ENCODE results near the gene DUSP22.

Gene DUSP22

DNA sequence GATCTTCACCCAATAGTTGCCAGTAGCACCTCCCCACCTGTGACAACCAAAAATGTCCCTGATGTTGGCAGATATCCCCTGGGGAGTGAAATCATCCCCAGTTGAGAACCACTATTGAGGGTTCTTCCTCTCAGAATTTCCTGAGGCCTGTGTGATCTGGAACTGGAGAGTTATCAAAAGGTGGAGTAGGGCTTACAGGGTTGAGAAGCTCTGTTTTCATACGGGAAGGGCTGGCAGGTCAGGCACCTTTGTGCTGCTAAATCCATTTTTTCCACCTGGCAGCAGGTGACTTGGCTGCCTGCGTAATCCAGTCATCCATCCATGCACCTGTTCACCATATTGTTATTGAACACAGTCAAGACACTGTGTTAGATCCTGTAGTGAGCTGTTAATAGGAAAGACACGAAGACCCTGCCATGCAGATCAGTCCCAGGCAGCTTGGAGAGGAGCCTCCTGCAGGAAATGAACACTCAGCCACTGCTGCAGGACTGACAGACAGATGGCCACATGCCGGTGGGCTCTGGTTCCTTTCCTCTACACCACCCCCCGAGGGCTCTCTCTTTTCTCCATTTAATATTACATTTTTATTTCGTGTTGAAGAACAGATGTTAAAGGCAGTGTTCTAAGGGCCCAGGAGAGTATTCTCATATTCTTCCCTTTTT, 5.4 kb downstream of the DUSP22 start:
- no peak for DNase-seq

DNA sequence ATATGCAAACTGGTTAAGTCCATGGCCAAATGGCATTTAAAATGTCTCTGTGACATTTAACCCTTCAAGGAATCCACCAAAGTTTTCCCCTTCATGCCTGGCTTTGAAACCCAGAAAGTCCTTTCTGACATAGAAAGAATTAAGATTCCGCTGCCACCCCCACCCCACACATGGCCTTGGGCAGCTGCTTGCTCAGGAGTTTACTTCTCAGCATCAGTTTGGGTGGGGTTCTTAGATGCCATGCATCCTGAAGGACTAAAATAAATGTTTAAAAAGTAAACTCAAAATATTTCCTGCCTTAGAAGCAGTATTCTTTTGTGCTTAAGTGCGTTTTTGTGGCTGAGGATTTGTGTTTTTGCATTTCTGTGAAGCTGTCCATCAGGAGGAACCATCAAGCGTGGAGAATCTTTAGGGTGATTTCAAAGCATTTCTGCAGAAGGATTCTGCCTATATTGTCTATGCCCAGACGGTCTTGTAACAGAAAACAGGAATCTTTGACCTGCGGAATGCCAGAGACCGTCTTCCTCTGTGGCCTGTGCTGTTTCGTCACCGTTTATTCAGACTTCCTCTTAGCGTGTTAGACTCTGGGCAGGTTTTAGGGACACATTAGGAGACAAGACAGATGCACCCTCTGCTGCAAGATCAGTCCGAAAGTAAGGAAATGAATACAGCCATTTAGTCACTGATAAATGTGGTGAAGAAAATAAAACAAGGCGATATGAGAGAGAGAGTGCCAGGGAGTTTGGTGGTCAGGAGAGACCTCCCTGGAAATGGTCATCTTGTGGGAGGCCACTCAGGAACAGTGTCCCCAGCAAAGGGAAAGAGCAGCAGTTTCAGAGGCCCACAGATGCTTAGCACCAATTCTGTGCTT, 6.2 kb downstream of the DUSP22 start:
- no peak for DNase-seq

DNA sequence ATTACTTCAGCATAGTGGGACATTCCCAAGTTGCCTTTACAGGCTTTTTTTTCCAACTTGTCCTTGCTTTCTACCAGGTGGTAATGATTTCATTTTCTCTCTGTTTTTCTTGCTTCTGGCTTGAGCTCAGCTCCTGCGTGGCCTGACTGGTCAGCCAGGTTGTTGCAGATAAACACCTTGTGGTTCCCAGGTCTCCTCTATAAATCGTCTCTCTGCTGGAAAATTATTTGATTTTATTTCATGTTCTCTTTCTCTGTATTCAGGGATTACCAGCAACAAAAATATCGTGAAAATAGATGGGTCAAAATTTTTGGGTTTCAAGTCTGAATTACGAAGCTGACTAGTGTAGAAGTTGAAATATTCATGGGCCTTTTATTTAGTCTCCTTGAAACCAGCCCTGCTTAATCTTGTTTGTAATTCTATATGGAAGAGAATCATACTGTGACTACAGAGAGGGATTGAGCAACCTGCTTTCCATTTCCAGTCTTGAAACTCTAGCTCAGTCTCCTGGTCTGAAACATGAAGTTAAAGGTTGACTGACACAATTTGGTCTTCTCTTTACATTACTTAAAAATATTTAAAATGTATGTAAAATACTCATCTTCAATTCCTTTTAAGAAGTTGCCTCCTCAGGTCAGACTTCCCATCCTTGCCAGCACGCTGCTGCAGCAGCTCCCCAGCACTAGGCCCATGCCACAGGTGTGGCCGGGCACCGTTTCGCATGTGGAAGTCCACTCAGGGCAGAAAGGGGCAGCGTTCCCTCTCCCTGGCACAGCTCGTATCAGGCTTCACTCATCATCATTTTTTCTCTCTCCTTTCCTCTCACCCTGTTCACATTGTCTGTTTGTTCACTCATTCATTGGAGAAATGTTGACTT, 7.1 kb downstream of the DUSP22 start:
- DNase-seq = no peak

DNA sequence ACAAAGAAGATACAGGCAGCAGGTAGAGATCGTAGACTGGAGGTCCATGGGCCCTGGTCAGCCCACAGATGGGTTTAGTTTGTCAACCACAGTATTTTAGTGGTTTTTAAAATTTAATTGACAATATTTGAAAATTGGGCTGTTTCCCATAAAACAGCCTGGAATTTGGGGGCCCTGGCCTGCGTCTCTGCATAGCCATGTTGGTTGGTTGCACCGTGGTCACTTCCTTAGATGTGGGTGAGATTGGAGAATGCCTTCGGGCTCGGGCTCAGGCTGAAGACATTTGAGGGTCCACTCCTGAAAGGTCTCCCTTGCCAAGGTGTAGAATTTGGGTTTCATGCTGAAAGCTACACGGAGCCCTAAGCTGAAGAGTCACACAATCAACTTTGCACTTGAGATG, 7.7 kb downstream of the DUSP22 start:
- DNase-seq = no peak

DNA sequence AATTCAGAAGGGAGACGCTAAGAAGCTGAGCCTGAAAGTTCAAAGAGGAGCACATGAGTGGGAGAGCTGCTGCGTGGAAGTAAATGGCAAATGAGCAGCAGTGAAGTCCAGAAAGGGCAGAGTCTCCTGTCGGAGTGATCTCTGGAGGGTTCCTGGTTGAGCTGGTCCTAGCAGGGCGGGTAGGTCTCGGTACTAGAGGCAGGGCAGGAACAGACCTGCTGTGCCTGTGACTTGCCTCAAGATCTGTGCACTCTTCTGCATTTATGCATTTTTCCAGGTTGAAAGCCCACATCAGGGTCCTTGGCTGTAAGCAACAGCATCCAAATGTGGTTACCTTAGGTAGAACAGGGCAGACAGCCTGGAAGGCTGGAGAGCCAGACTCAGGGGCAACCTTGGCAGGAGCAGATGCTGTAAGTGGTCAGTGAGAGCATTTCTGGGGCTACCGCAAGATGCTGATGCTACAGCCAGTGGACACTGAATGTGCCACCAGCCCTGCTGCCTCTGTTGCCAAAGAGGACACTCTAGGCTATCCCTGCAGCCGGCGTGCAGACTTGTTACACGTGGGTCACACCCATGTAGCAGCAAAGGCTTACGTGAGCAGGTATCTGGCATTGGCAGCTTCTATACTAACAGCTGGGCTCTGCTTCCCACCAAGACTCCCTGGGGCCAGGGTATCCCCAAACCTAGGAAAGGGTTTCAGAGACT, 8.4 kb downstream of the DUSP22 start:
- no peak for DNase-seq

DNA sequence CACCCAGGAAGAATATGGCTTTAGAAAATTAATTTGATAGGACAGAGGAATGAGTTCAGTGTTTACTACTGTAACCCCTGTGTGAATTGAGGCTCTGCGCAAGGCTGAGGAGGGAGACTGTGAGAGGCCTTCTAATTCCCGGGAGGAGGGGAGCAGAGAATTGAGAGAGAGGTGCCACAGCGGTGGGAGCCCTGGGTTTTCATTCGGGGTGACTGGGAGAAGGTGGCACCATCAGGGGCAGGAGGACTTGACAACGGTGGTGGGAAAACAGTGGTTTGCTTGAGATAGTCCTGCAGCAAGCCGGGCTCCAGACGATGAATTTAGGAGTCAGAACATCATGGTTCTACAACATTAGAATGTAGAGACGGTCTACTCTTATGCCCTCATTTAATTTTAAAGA, 9.2 kb downstream of the DUSP22 start:
- no peak for DNase-seq

DNA sequence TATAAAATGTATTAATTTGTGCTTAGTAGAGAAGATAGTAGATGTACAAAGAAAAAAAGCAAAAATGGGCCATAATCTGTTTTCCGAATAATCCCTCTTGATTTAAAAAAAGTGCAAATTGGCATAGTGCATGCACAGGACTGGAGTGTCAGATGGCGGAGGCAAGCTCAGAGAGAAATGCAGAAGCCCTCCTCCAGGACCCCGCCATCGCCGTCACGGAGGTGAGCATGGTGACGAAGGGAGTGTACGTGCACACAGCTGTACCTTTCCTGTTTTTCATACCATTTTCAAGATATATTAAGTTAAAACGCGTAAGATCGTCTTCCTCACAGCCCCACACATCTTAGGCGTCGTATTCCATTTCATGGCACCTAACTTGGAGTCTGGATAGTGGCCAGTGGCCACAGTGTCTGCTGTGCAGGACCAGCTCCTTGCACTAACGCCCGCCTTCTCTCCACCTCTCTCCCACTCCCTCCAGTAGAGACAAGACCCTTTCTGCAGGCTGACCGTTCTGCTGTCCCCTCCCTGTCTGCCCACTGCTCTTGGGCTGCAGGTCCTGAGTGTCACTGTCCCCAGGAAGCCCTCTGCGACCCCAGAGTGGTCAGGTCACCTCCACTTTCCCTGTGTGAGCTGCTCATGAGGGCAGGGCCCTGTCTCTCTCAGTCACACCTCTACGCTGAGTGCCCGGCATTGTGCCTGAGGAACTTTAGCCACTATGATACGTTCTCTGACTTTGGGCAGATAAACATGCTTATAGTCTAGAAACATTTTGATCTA, 9.8 kb downstream of the DUSP22 start:
- DNase-seq = no peak

DNA sequence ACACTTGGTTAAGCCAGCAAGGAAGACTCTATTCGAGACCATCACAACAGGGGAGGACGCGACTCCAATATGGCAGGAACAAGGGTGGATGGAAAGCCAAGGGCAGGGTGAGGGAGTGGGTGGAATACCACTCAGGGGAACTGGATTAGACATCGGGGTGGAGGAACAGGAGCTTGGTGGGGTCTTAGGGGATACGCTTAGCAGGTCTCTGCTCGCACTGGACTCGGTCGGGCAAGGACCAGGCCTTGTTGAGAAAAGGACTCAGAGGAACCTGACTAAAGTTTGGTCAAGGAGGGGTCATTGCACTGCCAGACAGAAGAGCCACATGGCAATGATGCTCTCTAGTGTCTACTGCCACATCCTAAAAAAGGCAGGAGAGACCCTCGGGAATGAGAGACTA, 10.5 kb downstream of the DUSP22 start:
- DNase-seq = no peak

DNA sequence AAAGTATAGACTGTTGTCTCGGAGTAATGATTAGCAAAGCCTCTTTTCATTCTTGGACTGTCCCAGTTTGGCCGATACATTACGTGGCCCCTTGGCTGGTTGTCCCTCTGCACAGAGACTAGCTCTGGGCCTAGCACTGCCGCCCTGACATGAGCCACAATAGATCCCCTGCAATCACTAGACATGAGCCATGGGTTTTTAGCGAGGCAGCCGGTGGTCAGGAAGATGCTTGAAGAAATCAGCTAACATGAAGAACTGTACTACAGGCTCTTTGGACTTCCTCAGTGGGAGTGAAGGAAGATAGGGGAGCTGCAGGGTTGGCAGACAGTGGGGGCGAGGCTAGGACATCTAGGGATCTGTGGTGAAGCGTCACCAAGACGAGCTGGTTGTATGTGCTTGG, 11.0 kb downstream of the DUSP22 start:
- no peak for DNase-seq

DNA sequence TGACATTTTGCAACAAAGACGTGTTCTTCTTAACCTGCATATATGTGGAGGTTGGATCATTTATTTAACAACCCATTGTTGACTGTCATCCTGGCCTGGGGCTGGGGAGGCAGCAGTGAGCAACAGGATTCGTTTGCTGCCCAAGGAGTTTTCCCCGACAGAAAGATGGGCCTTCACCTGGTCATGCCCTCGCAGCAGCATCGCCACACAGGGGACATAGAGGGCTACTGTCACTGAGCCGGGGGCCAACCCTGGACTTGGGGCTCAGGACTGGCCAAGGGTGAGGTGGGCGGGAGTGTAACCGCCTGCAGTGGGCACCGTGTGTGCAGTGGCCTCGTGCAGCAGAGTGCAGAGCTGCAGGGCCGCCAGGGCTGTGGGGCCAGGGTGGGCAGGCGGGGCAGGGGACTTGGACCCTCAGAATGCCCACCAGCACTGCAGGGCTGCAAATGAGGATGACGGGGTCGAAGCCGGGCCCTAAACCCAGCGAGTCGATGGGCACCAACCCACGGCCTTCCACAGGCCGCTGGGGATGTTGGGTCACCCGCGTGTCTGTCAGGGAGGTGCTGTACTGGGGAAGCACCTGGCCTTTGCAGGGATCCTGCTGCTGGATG, 11.8 kb downstream of the DUSP22 start:
- DNase-seq = no peak

DNA sequence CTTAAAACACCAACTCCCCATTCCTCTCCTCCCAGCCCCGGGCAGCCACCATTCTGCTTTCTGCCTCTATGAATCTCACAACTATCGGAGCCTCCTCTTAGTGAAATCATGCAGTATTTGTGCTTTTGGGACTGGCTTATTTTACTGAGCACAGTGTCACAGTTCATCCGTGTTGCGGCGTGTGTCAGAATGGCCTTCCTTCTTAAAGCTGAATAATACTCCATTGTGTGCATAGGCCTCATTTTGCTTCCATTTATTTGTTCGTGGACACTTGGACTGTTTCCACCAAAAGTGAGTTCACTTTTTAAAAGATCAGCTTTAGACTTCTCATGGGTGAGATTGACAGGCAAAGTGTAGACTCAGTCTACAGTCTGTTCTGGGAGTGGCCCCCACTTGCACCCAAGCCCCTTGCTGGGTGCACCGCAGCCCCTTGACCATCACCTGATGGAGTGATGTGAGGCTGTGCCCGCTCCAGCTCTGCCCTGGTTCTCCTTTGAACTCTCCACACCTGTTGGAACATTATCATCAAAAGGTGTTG, 12.6 kb downstream of the DUSP22 start:
- DNase-seq = no peak

DNA sequence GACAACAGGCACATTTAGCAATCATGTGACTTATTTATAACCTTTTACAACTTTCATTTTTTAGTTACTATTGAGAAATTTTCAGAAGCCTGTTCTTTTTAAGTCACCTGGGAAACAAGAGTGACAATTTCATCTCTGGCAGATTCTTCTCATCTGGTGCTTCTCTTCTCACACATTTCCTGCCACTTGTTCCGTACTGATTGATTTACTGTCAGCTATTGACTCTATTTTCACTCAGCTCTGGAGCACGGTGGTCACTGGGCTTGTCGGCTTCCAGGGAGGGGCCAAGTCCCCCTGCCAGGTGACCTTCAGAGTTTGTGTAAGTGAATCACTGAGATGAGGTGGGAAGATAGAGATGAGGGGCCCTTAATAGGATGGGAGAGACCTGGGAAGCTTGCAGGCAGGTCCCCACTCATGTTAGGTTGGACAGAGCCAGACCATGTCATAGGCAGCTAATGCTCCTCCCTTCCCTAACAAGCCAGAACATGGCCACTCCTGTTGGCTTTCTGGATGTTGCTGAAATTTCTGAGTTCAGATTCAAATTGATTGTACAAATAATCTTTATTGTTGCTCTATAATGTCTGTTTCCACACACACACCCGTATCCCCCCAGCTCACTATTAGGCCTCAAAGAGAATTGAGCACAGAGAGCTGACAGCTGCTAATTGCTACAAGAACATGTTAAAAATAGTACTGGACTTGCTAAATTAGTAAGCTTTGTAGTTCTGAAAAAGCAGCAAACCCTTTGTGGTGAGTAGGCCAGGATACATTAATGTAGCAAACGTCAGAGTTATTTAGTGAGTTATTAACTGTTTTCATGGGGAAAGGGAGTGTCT, 13.3 kb downstream of the DUSP22 start:
- no peak for DNase-seq

DNA sequence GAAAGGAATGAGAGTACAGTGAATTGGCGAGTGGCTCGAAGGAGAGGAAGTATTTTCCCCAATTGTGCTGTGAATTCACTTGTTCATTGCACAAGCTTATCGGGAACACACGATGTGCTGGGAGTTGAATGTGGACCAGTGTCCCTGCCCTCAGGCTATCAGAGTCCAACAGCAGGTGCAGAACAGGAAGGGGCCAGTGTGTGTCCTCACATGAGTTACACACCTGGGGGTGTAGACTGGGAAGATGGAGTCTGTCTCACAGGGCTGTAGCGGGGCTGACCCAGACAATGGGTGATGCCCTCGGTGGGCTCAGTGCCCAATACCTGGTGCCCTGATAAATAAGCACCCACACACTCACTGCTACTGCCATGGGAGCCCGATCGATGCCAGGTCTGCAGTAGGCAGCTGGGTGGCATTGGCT, 14.4 kb downstream of the DUSP22 start:
- DNase-seq = no peak

DNA sequence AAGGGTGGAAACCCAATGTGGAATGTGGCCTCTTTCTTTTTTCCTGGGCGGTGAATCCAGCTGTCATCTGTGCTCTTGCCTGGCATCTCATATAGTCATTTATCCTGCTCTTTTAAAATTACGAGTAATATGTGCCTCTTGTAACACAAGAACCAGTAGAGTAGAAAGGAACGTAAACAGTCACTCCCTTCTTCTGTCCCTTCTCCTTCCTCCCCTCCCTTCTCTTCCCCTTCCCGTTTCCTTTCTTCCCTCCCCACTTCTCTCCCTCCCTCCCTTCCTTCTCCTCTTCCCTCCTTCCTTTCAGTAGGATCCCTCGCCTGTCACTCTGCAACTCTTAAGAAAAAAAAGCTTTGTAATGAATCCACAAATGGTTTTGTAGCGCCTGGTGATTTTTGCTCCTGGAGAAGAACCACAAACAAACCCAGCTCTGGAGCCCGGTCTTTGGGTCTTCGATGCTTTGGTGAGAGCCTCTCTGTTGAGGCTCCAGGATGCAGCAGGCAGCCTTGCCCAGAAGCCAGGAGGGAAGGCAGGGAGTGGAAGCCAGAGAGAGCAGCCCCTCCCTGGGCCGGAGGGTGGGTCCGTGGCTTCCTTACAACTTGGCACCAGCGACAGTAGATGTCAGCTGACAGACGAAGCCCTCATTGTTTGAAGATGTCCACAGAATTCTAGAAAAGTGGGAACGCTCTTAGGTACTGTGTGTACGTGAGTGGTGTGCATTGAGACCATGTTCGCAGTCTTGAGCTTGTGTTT, 15.0 kb downstream of the DUSP22 start:
- DNase-seq = no peak

DNA sequence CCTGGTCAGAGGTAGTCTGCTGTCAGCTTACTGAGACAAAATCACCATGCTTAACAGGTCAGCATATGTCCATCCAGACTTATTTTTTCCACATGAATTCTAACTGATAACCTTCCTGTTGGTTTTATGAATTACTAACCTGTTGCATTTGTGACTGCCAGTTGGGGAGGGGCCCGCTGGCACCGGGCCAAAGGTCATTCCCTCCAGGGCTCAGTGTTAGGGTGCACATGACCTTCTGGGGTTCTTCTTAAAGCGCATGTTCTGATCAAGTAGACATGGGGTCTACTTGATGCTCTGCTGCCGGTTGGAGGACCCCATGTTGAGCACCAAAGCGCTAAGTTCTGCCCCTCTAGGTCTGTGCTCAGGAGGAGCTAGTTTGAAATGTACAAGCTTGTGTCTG, 15.6 kb downstream of the DUSP22 start:
- DNase-seq = no peak

DNA sequence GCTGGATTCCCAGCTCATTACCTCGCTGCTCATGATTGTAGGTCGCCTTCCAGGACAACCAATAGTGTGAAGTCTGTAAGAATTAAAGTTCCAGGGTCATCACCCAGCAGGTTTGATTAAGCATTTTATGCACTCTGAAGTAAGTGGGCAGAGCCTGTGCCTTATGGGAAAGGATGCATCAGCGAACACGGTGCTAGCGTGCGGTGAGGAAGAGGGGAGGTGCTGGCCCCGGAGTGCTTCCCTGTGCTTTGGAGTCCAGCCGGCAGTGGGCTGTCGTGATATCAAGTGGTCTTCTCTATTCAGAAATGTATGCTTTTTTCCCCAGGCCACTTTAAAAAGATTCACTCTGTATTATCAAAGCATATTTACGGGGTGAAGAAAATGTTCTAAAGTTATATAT, 16.0 kb downstream of the DUSP22 start:
- DNase-seq = no peak

DNA sequence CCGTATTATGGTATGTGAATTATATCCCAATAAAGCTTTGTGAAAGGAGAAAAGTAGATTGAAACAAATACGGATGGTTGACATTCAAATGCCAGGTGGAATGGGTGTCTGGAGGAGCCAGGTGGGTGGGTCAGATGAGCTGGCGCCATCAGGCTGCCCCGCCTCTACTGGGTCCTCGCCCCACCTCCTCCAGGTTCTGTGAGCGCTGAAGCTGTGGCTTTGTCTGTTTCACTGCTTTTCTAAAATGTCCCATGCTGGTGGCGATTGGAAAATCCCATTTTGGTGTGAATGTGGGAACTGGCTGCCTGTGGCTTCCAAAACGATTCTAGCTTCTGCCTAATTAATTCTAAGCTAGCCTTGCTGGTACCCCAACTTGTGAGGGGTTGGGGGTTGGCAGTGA, 16.5 kb downstream of the DUSP22 start:
- no peak for DNase-seq

DNA sequence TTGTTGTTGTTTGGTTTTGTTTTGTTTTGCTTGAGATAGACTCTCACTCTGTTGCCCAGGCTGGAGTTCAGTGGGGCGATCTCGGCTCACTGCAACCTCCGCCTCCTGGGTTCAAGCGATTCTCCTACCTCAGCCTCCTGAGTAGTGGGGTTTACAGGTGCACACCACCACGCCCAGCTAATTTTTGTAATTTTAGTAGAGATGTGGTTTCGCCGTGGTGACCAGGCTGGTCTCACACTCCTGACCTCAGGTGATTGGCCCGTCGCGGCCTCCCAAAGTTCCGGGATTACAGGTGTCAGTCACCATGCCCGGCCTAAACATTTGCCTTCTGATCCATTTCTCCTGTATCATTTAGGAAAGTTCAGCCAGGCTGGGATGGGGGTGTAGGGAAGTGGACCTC, 17.7 kb downstream of the DUSP22 start:
- DNase-seq = no peak

DNA sequence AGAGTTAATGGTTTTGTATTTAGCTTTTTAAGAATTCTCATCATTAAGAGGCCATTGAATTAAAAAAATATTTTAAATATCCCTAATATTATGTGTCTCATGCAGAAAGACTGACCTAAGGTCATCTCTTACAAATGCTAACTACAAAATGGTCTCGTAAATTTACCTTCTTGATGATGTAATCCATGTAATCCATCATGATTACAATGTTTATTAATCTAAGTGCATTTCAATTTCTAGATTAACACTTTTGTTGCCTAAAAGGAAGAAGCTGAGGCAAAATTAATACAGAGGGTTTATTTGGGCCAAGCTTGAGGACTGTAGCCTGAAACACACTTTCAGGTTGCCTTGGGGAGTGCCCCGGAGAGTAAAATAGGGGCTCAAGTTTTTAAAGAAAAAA, 18.4 kb downstream of the DUSP22 start:
- no peak for DNase-seq
